GM12874 (cell line): ENCODE measurements around the gene MERTK.

Experiments
- CTCF ChIP-seq: IDR thresholded peaks from 2 replicates; pipeline ENCODE4 v1.5.1; 2011; ENCODE audit warnings: low read depth, mild to moderate bottlenecking, control low read depth, low read length, moderate library complexity; ENCODE audit not compliant: insufficient read depth

The MERTK gene

GRCh38 chr2:111940333-111941196 lies 42.2 kb downstream of the MERTK start:
- no peak for TF ChIP-seq CTCF

GRCh38 chr2:111941531-111941930 lies 43.1 kb downstream of the MERTK start:
- no peak for TF ChIP-seq CTCF

- TF ChIP-seq CTCF, result no peak
These were observed 46.3 kb downstream of the MERTK start for GRCh38 chr2:111944531-111945210.

GRCh38 chr2:111945444-111946293 lies 47.3 kb downstream of the MERTK start:
- no peak for TF ChIP-seq CTCF

- no peak for TF ChIP-seq CTCF
These were observed 48.1 kb downstream of the MERTK start for GRCh38 chr2:111946294-111947114.

- no peak for TF ChIP-seq CTCF
These were observed 48.8 kb downstream of the MERTK start for GRCh38 chr2:111947219-111947618.

GRCh38 chr2:111948832-111949231 lies 50.4 kb downstream of the MERTK start:
- TF ChIP-seq CTCF, result no peak
